ENCODE measurements around the gene GOLGA8G. TPM values are rescaled to one million over a fixed set of nuclear protein-coding genes. Genes with fewer than 3 reads are reported as not detected.
"Not testable (repeated sequence)": the region's sequence is repeated elsewhere in the genome, so short reads cannot be mapped to it uniquely, and the experiment has no call there.

The GOLGA8G gene
- not detected for total RNA-seq
- polyA plus RNA-seq, result not detected
- long read RNA-seq, donor 1, result 0 reads
- long read RNA-seq, donor 2, result 0 reads

- intact Hi-C loops (cut with DNase I); H3K4me1 ChIP-seq; H3K27ac ChIP-seq; H3K36me3 ChIP-seq (ENCODE audit: insufficient read depth in 1 of 2, low read depth in 1 of 2); H3K27me3 ChIP-seq (ENCODE audit: insufficient read depth in 3 of 3, low read length in 2 of 3); DNase-seq; H3K9me3 ChIP-seq; ATAC-seq; H3K4me3 ChIP-seq: not testable (repeated sequence)
- 78 to 86% (median 86%) methylated on average over 3 of the region's 6 CpGs for WGBS, 3 donors
Observed at GRCh38 chr15:28532954-28533353, at the start of gene GOLGA8G. Gene GOLGA8G (minus strand): TSS chr15:28532971. CDS start chr15:28532909, 62 bp downstream.

GRCh38 chr15:28573351-28573750 lies 40.6 kb upstream of the GOLGA8G start:
- H3K27me3 ChIP-seq (ENCODE audit: insufficient read depth in 3 of 3, low read length in 2 of 3); DNase-seq; H3K4me3 ChIP-seq; H3K9me3 ChIP-seq; H3K27ac ChIP-seq; intact Hi-C loops (cut with DNase I); H3K4me1 ChIP-seq; ATAC-seq; H3K36me3 ChIP-seq (ENCODE audit: insufficient read depth in 1 of 2, low read depth in 1 of 2): not testable (repeated sequence)
- 89 to 100% (median 89%) methylated on average over 1 to 11 of the region's 13 CpGs for WGBS, 3 donors

- H3K27ac ChIP-seq; H3K9me3 ChIP-seq; H3K4me3 ChIP-seq; H3K27me3 ChIP-seq (ENCODE audit: insufficient read depth in 3 of 3, low read length in 2 of 3); intact Hi-C loops (cut with DNase I); DNase-seq; H3K36me3 ChIP-seq (ENCODE audit: insufficient read depth in 1 of 2, low read depth in 1 of 2); H3K4me1 ChIP-seq; ATAC-seq: not testable (repeated sequence)
- no CpG with 5 or more reads among the region's 7 CpGs for WGBS, 3 donors
Observed at GRCh38 chr15:28553268-28553667, 20.5 kb upstream of the GOLGA8G start, which contains the start of gene GOLGA6L25. Gene GOLGA6L25 (plus strand): TSS chr15:28553568. CDS start chr15:28553629, 61 bp downstream.

GRCh38 chr15:28515208-28515607 lies 17.6 kb downstream of the GOLGA8G start:
- H3K4me3 ChIP-seq; H3K4me1 ChIP-seq; H3K36me3 ChIP-seq (ENCODE audit: insufficient read depth in 1 of 2, low read depth in 1 of 2); DNase-seq; intact Hi-C loops (cut with DNase I); H3K27ac ChIP-seq; H3K9me3 ChIP-seq; ATAC-seq; H3K27me3 ChIP-seq (ENCODE audit: insufficient read depth in 3 of 3, low read length in 2 of 3): not testable (repeated sequence)
- 75 to 95% (median 81%) methylated on average over 1 to 2 of the region's 11 CpGs for WGBS, 3 donors

GRCh38 chr15:28514128-28514527 lies 18.6 kb downstream of the GOLGA8G start:
- H3K4me3 ChIP-seq; intact Hi-C loops (cut with DNase I): not testable (repeated sequence)

GRCh38 chr15:28508217-28508889 lies 24.4 kb downstream of the GOLGA8G start:
- 1 to 5% (median 2%) methylated on average over 8 to 16 of the region's 63 CpGs for WGBS, 3 donors
- H3K36me3 ChIP-seq (ENCODE audit: insufficient read depth in 1 of 2, low read depth in 1 of 2); ATAC-seq; H3K4me1 ChIP-seq; intact Hi-C loops (cut with DNase I); H3K9me3 ChIP-seq; DNase-seq; H3K27me3 ChIP-seq (ENCODE audit: insufficient read depth in 3 of 3, low read length in 2 of 3); H3K4me3 ChIP-seq; H3K27ac ChIP-seq: not testable (repeated sequence)

More at GRCh38 chr15:28514128-28514527, 18.6 kb downstream of the GOLGA8G start:
- not testable (repeated sequence) for H3K27me3 ChIP-seq (ENCODE audit: insufficient read depth in 3 of 3, low read length in 2 of 3); ATAC-seq; H3K9me3 ChIP-seq; H3K27ac ChIP-seq; DNase-seq; H3K36me3 ChIP-seq (ENCODE audit: insufficient read depth in 1 of 2, low read depth in 1 of 2); H3K4me1 ChIP-seq
- 87 to 96% (median 92%) methylated on average over 6 to 7 of the region's 22 CpGs for WGBS, 3 donors

GRCh38 chr15:28481340-28481739 lies 51.4 kb downstream of the GOLGA8G start:
- WGBS, 3 donors, result no CpG with 5 or more reads among the region's 3 CpGs
- intact Hi-C loops (cut with DNase I); H3K9me3 ChIP-seq; H3K4me1 ChIP-seq; H3K27ac ChIP-seq; H3K4me3 ChIP-seq; DNase-seq; ATAC-seq; H3K36me3 ChIP-seq (ENCODE audit: insufficient read depth in 1 of 2, low read depth in 1 of 2); H3K27me3 ChIP-seq (ENCODE audit: insufficient read depth in 3 of 3, low read length in 2 of 3): not testable (repeated sequence)

Other genes with a start within 250 kb of the GOLGA8G start
- 10 to 100 TPM; 40.3 to 59.7 (median 44.1) TPM for gene HERC2, start 210.8 kb downstream of the GOLGA8G start, total RNA-seq
- 10 to 100 TPM; 23.9 to 44.9 (median 37.7) TPM for gene HERC2, start 210.8 kb downstream of the GOLGA8G start, polyA plus RNA-seq
- not detected for gene GOLGA6L24, start 174.9 kb downstream of the GOLGA8G start, total RNA-seq
- not detected for gene GOLGA6L24, start 174.9 kb downstream of the GOLGA8G start, polyA plus RNA-seq
- not detected for gene GOLGA8F, start 154.3 kb downstream of the GOLGA8G start, total RNA-seq
- not detected for gene GOLGA8F, start 154.3 kb downstream of the GOLGA8G start, polyA plus RNA-seq
- gene GOLGA6L25, start 20.6 kb upstream of the GOLGA8G start, total RNA-seq, result not detected
- not detected for gene GOLGA6L25, start 20.6 kb upstream of the GOLGA8G start, polyA plus RNA-seq
- under 1 TPM; 0.38 to 0.79 (median 0.51) TPM for gene GOLGA8M, start 179.4 kb upstream of the GOLGA8G start, total RNA-seq
- gene GOLGA8M, start 179.4 kb upstream of the GOLGA8G start, polyA plus RNA-seq, result under 1 TPM in 2 of 3 donors, not detected in 1; 0.05 to 0.14 TPM